Measurements from ENCODE around the gene IFITM1.
"Not testable (repeated sequence)": the region's sequence is repeated elsewhere in the genome, so short reads cannot be mapped to it uniquely, and the experiment has no call there.

Gene IFITM1

DNA sequence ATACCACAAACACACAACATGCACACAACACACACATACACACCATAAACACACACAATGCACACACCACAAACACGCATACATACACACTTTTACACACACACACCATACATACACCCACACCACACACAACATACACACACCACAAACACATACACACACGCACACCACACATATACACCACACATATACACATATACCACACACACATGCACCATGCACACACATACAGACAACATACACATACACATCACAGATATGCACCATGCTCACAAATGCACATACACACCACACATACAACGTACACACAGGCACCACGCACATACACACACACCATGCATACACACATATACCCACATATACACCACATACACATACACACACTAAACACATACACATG is 43.7 kb downstream of the IFITM1 start:
- ATAC-seq (ENCODE audit: low read depth) = no peak
- Mint-ChIP-seq H3K36me3 (no peaks in the 10 kb centered on the region), H3K27me3 (peaks cover 6% of the 10 kb centered on the region), H3K4me1 (peaks cover 13% of the 10 kb centered on the region), H3K4me3 (no peak overlapping the region), H3K9me3 (peaks cover 7% of the 10 kb centered on the region), H3K27ac (no peak overlapping the region)
- no peak for DNase-seq (ENCODE audit: low spot score in 2 of 2)

DNA sequence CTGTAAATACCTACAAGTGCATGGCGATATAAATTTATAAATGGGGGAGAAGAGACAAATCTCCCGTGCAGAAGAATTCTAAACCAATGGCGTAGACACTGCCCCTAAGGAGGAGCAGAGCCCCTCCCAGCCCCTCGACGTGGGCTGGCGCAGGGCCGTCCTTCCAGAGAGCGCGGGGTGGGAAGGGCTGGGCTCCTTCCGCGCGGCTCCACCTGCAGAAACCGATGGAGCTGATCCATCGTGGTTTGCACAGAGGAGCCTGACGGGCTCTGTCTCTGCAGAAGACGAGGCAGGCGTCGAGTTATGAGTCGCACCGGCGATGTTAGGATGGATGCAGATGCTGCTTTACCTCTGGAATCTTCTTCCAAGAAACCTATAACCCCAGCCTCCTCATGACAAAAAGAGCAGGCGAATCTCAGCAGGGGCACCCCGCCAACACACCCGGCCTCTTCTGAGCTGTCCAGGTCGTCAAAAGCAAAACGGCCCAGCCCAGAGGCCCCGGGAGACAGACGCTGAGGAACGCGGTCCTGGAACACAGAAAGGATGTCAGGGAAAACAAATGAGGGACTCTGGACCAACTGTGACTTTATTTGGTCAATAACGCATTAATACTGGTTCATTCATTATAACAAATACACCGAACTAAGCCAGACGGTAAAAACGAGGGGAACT is 44.4 kb downstream of the IFITM1 start:
- Mint-ChIP-seq H3K4me3 (no peak overlapping the region), H3K9me3 (peaks cover 7% of the 10 kb centered on the region), H3K27me3 (peaks cover 6% of the 10 kb centered on the region), H3K27ac (no peak overlapping the region), H3K4me1 (peaks cover 11% of the 10 kb centered on the region), H3K36me3 (no peaks in the 10 kb centered on the region)
- ATAC-seq (ENCODE audit: low read depth) (no peak), DNase-seq (ENCODE audit: low spot score in 2 of 2) (no peak)

DNA sequence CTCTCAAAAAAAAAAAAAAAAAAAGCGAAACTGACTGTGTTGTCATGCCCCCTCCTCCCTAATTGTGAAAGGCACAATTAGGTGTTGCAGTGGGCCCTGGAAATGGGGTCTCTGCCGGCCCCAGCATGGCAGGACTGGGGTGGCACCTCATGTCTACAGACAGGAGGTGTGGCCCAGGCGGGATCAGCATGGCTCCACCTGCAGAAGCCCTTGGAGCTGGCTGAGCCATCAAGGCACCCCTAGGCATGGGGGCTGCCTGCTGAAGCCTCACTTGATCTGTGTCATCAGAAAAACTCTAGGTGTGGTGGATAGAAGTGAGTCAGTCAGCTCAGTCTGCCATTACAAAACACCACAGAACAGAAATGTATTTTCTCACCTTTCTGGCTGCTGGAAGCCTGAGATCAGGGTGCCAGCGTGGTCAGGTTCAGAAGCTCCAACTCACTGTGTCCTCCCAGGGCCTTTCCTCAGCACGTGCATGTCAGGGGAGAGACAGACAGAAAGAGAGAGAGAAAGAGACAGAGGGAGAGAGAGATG is 45.4 kb downstream of the IFITM1 start:
- DNase-seq (ENCODE audit: low spot score in 2 of 2) = no peak

GRCh38 chr11:360326-361280 is 46.8 kb downstream of the IFITM1 start:
- peaks cover 7% of the 10 kb centered on the region for H3K4me1 Mint-ChIP-seq
- H3K36me3 Mint-ChIP-seq = no peaks in the 10 kb centered on the region
- no peak overlapping the region for H3K4me3 Mint-ChIP-seq
- peaks cover 7% of the 10 kb centered on the region for H3K9me3 Mint-ChIP-seq
- no peak for ATAC-seq (ENCODE audit: low read depth)
- DNase-seq (ENCODE audit: low spot score in 2 of 2) = no peak
- H3K27ac Mint-ChIP-seq = no peak overlapping the region
- H3K27me3 Mint-ChIP-seq = peaks cover 8% of the 10 kb centered on the region

More for the DNA sequence above, 45.4 kb downstream of the IFITM1 start:
- Mint-ChIP-seq H3K36me3 (no peaks in the 10 kb centered on the region), H3K27me3 (peaks cover 6% of the 10 kb centered on the region), H3K27ac (no peak overlapping the region), H3K4me1 (peaks cover 6% of the 10 kb centered on the region), H3K4me3 (no peak overlapping the region), H3K9me3 (peaks cover 7% of the 10 kb centered on the region)
- ATAC-seq (ENCODE audit: low read depth) = no peak

GRCh38 chr11:362642-363442 is 49.0 kb downstream of the IFITM1 start:
- H3K27me3 Mint-ChIP-seq = peaks cover 17% of the 10 kb centered on the region

DNA sequence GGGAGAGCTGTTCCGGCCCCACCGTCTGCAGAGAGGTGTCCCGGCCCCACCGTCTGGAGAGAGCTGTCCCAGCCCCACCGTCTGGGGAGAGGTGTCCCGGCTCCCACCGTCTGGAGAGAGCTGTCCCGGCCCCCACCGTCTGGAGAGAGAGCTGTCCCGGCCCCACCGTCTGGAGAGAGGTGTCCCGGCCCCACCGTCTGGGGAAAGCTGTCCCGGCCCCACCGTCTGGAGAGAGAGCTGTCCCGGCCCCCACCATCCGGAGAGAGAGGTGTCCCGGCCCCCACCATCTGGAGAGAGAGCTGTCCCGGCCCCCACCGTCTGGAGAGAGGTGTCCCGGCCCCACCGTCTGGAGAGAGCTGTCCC is 49.6 kb downstream of the IFITM1 start:
- peaks cover 10% of the 10 kb centered on the region for H3K4me1 Mint-ChIP-seq
- H3K4me3 Mint-ChIP-seq; DNase-seq (ENCODE audit: low spot score in 2 of 2); ATAC-seq (ENCODE audit: low read depth); H3K27ac Mint-ChIP-seq; H3K36me3 Mint-ChIP-seq; H3K9me3 Mint-ChIP-seq: not testable (repeated sequence)
- H3K27me3 Mint-ChIP-seq = peaks cover 20% of the 10 kb centered on the region

More at GRCh38 chr11:362642-363442, 49.0 kb downstream of the IFITM1 start:
- ATAC-seq (ENCODE audit: low read depth) (no peak), DNase-seq (ENCODE audit: low spot score in 2 of 2) (no peak)
- Mint-ChIP-seq H3K9me3 (peaks cover 7% of the 10 kb centered on the region), H3K4me3 (no peak overlapping the region), H3K4me1 (peaks cover 7% of the 10 kb centered on the region), H3K36me3 (no peaks in the 10 kb centered on the region), H3K27ac (no peak overlapping the region)

DNA sequence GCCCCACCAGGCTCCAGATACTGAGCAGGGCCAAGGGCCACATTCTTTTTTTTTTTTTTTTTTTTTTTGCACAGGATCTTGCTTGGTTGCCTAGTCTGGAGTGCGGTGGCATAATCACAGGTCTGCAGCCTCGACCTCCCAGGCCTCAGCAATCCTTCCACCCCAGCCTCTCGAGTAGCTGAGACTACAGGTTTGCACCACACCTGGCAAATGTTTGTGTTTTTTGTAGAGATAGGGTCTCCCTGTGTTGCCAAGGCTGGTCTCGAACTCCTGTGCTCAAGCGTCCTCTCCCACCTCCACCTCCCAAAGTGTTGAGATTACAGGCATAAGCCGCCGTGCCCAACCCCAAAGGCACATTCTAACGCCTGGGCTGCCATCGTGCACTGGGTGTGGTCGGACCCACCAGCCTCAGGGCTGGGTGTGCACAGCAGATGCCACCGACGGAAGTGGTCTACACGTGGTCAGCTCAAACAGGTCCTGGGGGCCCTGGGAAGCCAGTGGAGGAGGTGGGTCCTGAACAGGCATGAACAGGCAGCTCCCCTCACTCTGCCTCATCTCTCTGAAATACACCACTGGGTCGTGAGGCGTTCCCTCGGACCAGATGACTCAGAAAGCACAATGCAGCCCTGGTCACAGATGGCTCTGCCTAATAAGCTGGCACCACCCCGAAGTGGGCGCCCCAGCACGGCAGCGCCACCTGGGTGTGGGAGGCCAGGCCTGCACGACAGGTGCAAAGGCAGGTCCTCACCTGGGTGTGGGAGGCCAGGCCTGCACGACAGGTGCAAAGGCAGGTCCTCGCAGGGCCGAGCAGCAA is 50.3 kb downstream of the IFITM1 start:
- H3K9me3 Mint-ChIP-seq = peaks cover 7% of the 10 kb centered on the region
- peak; percentile 69 to 72 for DNase-seq (ENCODE audit: low spot score in 2 of 2)
- peaks cover 23% of the 10 kb centered on the region for H3K27me3 Mint-ChIP-seq
- H3K4me1 Mint-ChIP-seq = peaks cover 13% of the 10 kb centered on the region
- peaks cover 2% of the 10 kb centered on the region for H3K36me3 Mint-ChIP-seq
- H3K4me3 Mint-ChIP-seq = no peak overlapping the region
- ATAC-seq (ENCODE audit: low read depth) = peak; percentile 96
- no peak overlapping the region for H3K27ac Mint-ChIP-seq

Data from memory B cell (primary cell).